Measurements from ENCODE around the gene ARHGEF17.

Gene ARHGEF17

DNA sequence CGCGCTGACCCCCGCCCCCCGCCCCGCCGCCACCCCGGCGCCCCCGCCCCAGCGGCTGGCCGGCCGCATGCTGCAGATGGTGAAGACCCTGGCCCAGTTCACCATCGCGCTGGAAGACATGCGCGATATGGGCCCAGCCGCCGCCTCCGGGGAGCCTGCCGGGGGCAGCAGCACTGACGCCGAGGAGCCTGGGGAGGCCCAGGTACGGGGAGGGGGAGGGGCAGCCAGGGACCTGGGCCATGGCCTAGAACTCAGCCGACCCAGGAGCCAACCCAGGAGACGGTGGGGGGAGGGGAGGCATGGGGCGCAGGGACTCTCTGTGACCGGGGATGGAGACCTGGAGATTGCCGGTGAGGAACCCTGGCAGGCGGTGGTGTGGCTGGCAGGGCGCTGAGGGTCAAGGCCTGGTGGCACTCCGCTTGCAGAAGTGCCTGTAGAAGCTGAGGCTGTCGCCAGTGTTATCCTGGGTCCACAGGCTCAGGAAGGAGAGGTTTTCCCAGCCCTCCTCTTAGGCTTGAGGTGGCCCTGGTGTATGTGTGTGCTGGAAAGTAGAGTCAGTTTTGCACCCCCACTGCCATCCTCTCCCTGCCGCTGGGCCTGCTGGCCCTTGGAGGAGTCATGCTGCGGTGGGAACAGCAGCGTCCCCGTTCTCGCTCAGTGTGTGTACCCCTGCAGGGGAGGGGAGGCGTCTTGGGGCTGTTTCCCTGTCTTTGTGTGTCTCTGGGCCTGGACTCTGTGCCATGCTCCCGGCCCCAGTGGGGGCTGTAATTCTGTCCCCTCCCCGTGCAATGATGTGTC lies 35.2 kb downstream of the ARHGEF17 start:
- Histone ChIP-seq H3K4me3 (ENCODE audit: insufficient read length, low read depth) (peak overlapping the region; percentile 8), H3K9me3 (ENCODE audit: insufficient read depth, low read length) (no peaks in the 10 kb centered on the region), H3K27me3 (ENCODE audit: insufficient read depth, insufficient read length) (peaks cover 15% of the 10 kb centered on the region), H3K9ac (ENCODE audit: insufficient read length, low read depth) (peak overlapping the region; percentile 63), H3K4me1 (ENCODE audit: insufficient read depth, insufficient read length) (peaks cover 22% of the 10 kb centered on the region), H3K36me3 (ENCODE audit: insufficient read depth, insufficient read length, low read length) (peaks cover 32% of the 10 kb centered on the region)
- TF ChIP-seq ZNF274 (IDR thresholded peaks at IDR 0.05; ENCODE audit: low read depth, low read length): no peak
- TF ChIP-seq SUZ12 (IDR thresholded peaks at IDR 0.05; ENCODE audit: extremely low read depth, insufficient read depth, insufficient read length): no peak
- no peak for TF ChIP-seq YY1 (IDR thresholded peaks at IDR 0.05; ENCODE audit: insufficient read depth, insufficient read length)
- DNase-seq (ENCODE audit: low read depth, low spot score): no peak

DNA sequence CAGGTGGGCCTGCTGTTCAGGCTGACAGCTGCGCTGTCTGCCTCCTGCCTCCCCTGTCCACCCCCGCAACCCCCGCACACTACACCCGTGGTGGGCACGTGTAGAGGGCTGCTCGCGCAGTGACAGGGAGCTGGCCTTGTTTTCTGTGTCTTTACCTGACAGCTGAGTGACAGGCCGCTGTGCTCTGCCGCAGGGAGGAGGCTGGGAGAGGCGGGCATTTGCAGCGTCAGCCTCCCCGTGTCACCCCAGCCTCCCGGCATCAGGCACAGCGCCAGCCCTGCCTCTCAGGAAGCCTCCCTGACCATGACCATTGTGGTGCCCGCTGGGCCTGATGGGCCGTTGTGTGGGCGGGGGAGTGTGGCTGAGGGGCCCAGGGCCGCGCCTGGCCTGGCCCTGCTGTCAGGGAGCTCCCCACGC lies 36.1 kb downstream of the ARHGEF17 start:
- DNase-seq (ENCODE audit: low read depth, low spot score): no peak
- no peaks in the 10 kb centered on the region for H3K9me3 ChIP-seq (ENCODE audit: insufficient read depth, low read length)
- no peak overlapping the region for H3K4me3 ChIP-seq (ENCODE audit: insufficient read length, low read depth)
- H3K27me3 ChIP-seq (ENCODE audit: insufficient read depth, insufficient read length): peaks cover 15% of the 10 kb centered on the region
- peaks cover 35% of the 10 kb centered on the region for H3K36me3 ChIP-seq (ENCODE audit: insufficient read depth, insufficient read length, low read length)
- no peak overlapping the region for H3K9ac ChIP-seq (ENCODE audit: insufficient read length, low read depth)
- peaks cover 22% of the 10 kb centered on the region for H3K4me1 ChIP-seq (ENCODE audit: insufficient read depth, insufficient read length)
- no peak for TF ChIP-seq ZNF274 (IDR thresholded peaks at IDR 0.05; ENCODE audit: low read depth, low read length)
- TF ChIP-seq SUZ12 (IDR thresholded peaks at IDR 0.05; ENCODE audit: extremely low read depth, insufficient read depth, insufficient read length): no peak
- no peak for TF ChIP-seq YY1 (IDR thresholded peaks at IDR 0.05; ENCODE audit: insufficient read depth, insufficient read length)

GRCh38 chr11:73345481-73346160 lies 37.5 kb downstream of the ARHGEF17 start:
- Histone ChIP-seq H3K4me1 (ENCODE audit: insufficient read depth, insufficient read length) (peaks cover 10% of the 10 kb centered on the region), H3K9ac (ENCODE audit: insufficient read length, low read depth) (no peak overlapping the region), H3K27me3 (ENCODE audit: insufficient read depth, insufficient read length) (peaks cover 15% of the 10 kb centered on the region), H3K36me3 (ENCODE audit: insufficient read depth, insufficient read length, low read length) (peaks cover 26% of the 10 kb centered on the region), H3K9me3 (ENCODE audit: insufficient read depth, low read length) (no peaks in the 10 kb centered on the region), H3K4me3 (ENCODE audit: insufficient read length, low read depth) (no peak overlapping the region)
- TF ChIP-seq YY1 (IDR thresholded peaks at IDR 0.05; ENCODE audit: insufficient read depth, insufficient read length) (no peak), ZNF274 (IDR thresholded peaks at IDR 0.05; ENCODE audit: low read depth, low read length) (no peak), SUZ12 (IDR thresholded peaks at IDR 0.05; ENCODE audit: extremely low read depth, insufficient read depth, insufficient read length) (no peak)
- DNase-seq (ENCODE audit: low read depth, low spot score): no peak

- no peak for DNase-seq (ENCODE audit: low read depth, low spot score)
Measured at GRCh38 chr11:73346186-73346935, 38.3 kb downstream of the ARHGEF17 start.

GRCh38 chr11:73347067-73347466 lies 39.0 kb downstream of the ARHGEF17 start:
- Histone ChIP-seq H3K9me3 (ENCODE audit: insufficient read depth, low read length) (no peaks in the 10 kb centered on the region), H3K4me1 (ENCODE audit: insufficient read depth, insufficient read length) (peaks cover 10% of the 10 kb centered on the region), H3K4me3 (ENCODE audit: insufficient read length, low read depth) (no peak overlapping the region), H3K27me3 (ENCODE audit: insufficient read depth, insufficient read length) (peaks cover 8% of the 10 kb centered on the region), H3K36me3 (ENCODE audit: insufficient read depth, insufficient read length, low read length) (peaks cover 21% of the 10 kb centered on the region), H3K9ac (ENCODE audit: insufficient read length, low read depth) (no peak overlapping the region)
- no peak for DNase-seq (ENCODE audit: low read depth, low spot score)
- no peak for TF ChIP-seq SUZ12 (IDR thresholded peaks at IDR 0.05; ENCODE audit: extremely low read depth, insufficient read depth, insufficient read length)
- TF ChIP-seq YY1 (IDR thresholded peaks at IDR 0.05; ENCODE audit: insufficient read depth, insufficient read length): no peak
- no peak for TF ChIP-seq ZNF274 (IDR thresholded peaks at IDR 0.05; ENCODE audit: low read depth, low read length)

More at GRCh38 chr11:73346186-73346935, 38.3 kb downstream of the ARHGEF17 start:
- TF ChIP-seq YY1 (IDR thresholded peaks at IDR 0.05; ENCODE audit: insufficient read depth, insufficient read length) (no peak), ZNF274 (IDR thresholded peaks at IDR 0.05; ENCODE audit: low read depth, low read length) (no peak), SUZ12 (IDR thresholded peaks at IDR 0.05; ENCODE audit: extremely low read depth, insufficient read depth, insufficient read length) (no peak)
- Histone ChIP-seq H3K27me3 (ENCODE audit: insufficient read depth, insufficient read length) (peaks cover 15% of the 10 kb centered on the region), H3K36me3 (ENCODE audit: insufficient read depth, insufficient read length, low read length) (peaks cover 24% of the 10 kb centered on the region), H3K4me3 (ENCODE audit: insufficient read length, low read depth) (no peak overlapping the region), H3K4me1 (ENCODE audit: insufficient read depth, insufficient read length) (peaks cover 10% of the 10 kb centered on the region), H3K9ac (ENCODE audit: insufficient read length, low read depth) (no peak overlapping the region), H3K9me3 (ENCODE audit: insufficient read depth, low read length) (no peaks in the 10 kb centered on the region)

GRCh38 chr11:73348838-73349237 lies 40.8 kb downstream of the ARHGEF17 start:
- no peak for TF ChIP-seq YY1 (IDR thresholded peaks at IDR 0.05; ENCODE audit: insufficient read depth, insufficient read length)
- TF ChIP-seq SUZ12 (IDR thresholded peaks at IDR 0.05; ENCODE audit: extremely low read depth, insufficient read depth, insufficient read length): no peak
- no peak for TF ChIP-seq ZNF274 (IDR thresholded peaks at IDR 0.05; ENCODE audit: low read depth, low read length)
- Histone ChIP-seq H3K4me1 (ENCODE audit: insufficient read depth, insufficient read length) (peaks cover 3% of the 10 kb centered on the region), H3K4me3 (ENCODE audit: insufficient read length, low read depth) (no peak overlapping the region), H3K9me3 (ENCODE audit: insufficient read depth, low read length) (no peaks in the 10 kb centered on the region), H3K9ac (ENCODE audit: insufficient read length, low read depth) (no peak overlapping the region), H3K36me3 (ENCODE audit: insufficient read depth, insufficient read length, low read length) (peaks cover 35% of the 10 kb centered on the region), H3K27me3 (ENCODE audit: insufficient read depth, insufficient read length) (no peaks in the 10 kb centered on the region)
- no peak for DNase-seq (ENCODE audit: low read depth, low spot score)
